Stimulated activated CD4-positive, alpha-beta T cell treated with anti-CD3 and anti-CD28 coated beads, Interleukin-12 subunit alpha, Interleukin-12 subunit beta, amount 100 ng/mL, for 4 hours (primary cell): ENCODE data around the gene NAA16.
A peak's percentile ranks its signal among the peaks of the same experiment; 100 is the strongest.
"Not testable (repeated sequence)": the region's sequence is repeated elsewhere in the genome, so short reads cannot be mapped to it uniquely, and the experiment has no call there.

Source experiments
- DNase-seq: peaks from one replicate; pipeline ENCODE4 v3.0.0-alpha.2; 2020

Gene NAA16

DNA sequence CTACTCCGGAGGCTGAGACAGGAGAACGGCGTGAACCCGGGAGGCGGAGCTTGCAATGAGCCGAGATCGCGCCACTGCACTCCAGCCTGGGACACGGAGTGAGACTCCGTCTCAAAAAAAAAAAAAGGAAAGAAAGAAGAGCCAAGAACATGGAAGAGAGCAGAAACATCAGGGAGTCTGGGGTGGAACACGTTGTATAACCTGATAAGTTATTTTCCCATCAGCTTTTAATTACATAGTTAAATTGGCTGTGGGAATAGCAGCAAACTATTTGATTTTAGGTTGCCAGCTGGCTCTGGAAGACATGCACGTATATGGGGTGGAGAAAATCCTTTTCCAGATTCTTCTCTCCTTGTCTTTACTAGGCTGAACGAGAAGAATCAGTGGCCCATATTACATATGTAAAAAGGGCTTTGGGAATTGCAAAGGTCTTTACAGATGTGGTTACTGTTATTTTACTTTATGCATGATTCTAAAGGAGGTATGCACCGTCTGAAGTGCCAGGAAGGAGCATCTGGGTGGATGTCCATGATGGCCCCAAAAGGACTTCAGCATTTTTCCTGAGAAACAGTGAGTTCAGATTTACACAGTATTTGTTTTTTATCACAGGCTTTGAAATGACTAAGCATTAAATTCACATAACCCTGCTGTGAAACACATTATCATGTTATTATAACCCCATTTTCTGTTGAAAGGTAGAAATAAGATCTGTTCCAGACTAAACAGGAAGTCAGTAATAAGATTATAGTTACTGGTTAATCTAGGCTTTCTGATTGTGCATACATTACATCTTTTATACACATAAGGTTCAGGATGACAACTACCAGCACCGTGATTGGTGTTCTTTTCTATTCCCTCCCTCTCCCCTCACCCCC lies 4.6 kb upstream of the NAA16 start:
- DNase-seq = no peak

DNA sequence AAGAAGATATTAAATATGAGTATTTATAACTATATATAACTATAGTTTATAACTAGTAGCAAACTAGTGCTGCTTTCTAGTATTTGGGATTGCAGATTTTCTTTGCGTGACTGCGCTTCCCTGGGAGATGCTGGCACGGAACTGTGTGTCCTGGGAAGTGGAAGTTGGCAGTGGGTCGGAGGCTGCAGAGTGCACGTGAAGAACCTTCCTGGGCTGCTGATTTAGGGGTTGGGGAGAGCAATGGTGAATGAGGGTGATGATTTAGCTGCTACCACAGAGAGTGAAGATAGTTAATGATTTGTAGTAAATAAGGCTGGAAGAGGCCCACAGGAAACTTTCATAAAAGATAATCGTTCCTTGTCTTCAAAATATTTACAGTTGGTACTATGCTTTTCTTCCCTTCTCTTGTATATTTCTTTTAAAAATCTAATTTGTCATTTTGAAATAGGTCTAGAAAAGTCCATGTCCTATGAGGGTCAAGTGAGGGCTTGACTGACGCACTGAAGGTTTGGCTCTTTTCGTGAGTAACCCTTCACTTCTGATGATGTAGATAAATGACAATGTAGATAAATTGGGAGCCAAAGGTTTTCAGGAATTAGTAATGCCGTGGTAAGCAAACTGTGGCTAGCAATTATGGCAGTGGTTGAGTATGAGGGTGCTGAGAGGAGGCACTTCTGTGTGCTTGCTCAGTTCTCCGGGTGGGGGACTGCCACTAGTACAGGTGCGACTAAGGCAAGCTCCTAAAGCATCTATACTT lies 3.0 kb upstream of the NAA16 start:
- no peak for DNase-seq

GRCh38 chr13:41311406-41312175 lies 524 bp downstream of the NAA16 start:
- DNase-seq = peak; percentile 52

DNA sequence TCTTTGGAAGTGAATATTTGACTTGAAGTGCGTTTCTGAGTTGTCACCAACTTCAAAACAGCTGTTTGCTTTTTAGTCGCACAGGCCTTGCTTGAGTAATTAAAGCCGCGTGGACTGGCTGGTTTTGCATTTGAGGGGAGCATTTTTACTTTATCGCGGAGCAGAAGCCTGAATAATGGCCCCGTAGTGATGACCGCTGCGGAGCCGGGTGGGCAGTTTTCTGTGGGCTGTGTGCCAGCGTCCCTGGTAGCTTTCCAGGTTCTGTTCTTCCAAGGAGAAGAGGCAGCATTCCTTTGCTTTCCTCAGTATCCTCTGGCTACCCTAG lies 1.1 kb downstream of the NAA16 start:
- DNase-seq = no peak

GRCh38 chr13:41313117-41313516 lies 2.0 kb downstream of the NAA16 start:
- no peak for DNase-seq

- DNase-seq = no peak
Observed at GRCh38 chr13:41313659-41314197, 2.7 kb downstream of the NAA16 start.

- no peak for DNase-seq
Observed at GRCh38 chr13:41315443-41316047, 4.5 kb downstream of the NAA16 start.

DNA sequence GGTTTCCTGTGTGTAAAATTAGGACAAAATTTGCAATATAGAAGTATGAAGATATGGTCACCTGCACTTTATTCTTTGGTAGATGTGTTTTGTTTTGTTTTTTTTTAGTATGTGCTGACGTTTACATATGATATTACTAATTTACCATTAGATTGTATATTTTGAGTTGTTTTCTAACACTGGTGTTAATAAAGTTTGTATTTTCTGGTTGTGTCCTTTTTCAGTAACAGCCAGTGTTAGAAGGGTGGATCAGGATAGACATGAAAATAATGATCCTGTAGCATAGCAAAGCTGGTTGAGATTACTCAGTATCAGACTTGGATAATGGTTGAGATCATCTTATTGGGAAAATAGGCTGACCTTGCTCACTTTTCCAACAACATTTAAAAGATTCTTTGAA lies 6.2 kb downstream of the NAA16 start:
- DNase-seq = no peak

DNA sequence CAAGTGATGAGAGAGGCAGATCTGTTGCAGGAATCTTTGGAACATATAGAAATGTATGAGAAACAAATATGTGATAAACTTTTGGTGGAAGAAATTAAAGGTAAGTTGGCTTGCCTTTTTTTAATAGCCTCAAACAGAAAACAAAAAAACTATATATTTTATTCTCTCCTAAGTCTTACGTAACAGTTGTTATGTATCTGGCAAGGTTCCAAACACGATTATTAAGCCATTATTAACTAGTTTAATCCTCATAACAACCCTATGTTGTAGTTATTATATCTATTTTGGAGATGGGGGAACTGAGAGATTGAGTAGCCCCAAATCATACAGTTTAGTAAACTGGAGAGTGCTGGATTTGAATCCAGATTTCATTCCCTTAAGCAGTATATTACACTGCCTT lies 14.7 kb downstream of the NAA16 start:
- DNase-seq = no peak

DNA sequence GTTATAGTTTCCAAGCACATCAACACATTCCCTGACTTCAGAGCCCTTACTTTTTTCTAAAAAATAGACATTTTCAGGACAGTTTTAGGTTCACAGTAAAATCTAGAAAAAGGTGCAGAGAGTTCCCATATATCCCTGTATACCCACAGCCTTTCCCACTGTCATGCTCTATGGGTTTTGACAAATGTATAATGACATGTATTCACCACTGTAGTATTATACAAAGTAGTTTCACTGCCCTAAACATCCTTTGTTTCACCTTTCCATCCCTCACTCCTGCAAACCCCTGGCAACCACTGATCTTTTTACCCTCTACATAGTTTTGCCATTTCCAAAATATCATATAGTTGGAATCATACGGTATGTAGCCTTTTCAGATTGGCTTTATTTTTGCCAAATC lies 15.6 kb downstream of the NAA16 start:
- DNase-seq = no peak

DNA sequence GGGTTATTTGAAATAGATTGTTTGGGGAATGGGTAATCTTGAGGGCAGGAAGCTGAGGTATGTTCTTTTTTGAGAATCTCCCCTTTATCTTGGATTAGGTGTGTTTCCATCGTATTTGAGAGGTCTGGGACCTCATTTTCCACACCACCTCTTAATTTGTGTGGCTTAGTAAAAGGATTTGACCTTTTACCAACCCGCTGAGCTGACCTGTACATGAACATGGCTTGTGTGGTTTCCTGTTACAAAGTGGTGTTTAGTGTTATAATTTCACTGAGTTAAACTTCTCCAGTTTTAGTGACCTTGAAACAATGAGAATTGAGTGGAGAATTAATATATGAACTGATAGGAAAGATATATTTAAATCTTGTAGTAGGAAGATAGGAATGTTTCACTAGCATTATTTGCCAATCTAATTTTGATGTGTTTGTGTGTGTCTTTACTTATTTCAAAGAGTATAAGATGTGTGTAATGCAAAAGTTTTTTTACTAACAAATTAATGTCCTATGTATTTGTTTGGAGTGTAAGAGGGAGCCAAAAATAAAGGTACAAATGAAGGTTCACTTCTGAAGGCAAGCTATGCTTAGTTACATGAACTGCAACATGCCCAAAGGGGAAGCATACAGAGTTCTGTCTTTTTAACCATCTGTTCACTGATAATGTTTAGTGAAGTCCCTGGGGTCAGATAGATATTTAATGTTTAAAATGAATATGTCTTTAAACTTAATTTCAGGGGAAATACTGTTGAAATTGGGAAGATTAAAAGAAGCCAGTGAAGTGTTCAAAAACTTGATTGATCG lies 17.1 kb downstream of the NAA16 start:
- no peak for DNase-seq

DNA sequence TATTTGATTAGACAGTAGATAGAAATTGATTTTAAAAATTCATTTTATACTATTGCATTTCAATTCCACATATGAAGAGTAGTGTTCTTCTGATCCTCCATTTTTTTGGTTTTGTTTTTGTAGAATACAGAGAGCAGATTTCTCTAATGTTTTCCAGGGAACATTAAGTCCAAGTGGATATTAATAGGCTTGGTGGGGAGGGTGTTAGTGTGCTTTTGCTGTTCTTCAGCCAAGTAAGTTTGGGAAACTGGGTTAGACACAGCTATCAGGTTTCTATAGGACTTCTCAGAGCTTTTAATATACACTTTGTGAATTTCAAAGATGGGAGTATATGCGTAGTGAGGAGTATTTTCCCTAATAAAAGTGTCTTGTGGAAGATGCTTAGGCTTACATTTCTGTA lies 21.8 kb downstream of the NAA16 start:
- DNase-seq = no peak

- DNase-seq = no peak
Observed at GRCh38 chr13:41334810-41335209, 23.7 kb downstream of the NAA16 start.

GRCh38 chr13:41344358-41344757 lies 33.3 kb downstream of the NAA16 start:
- no peak for DNase-seq

DNA sequence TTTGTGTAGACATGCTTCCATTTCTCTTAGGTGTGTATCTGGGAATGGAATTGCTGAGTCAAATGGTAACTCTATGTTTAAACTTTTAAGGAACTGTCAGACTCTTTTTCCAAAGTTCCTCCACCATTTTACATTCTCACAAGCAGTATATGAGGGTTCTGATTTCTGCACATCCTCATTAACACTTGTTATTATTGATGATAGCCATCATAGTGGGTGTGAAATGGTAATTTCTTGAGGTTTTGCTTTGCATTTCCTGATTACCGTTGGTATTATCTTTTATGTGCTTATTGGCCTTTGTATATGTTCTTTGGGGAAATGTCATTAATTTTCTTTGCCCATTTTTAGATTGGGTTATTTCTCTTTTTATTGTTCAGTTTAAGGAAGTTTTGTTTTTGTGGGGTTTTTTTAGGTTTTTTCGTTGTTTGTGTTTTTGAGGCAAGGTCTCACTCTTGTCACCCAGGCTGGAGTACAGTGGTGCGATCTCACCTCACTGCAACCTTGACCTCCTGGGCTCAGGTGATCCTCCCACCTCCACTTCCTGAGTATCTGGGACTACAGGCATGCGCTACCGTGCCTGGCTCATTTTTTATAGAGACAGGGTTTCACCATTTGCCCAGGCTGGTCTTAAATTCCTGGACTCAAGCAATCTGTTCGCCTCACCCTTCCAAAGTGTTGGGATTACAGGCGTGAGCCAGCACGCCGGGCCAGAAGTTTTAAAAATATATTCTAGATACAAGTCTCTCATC lies 34.3 kb downstream of the NAA16 start:
- no peak for DNase-seq

DNA sequence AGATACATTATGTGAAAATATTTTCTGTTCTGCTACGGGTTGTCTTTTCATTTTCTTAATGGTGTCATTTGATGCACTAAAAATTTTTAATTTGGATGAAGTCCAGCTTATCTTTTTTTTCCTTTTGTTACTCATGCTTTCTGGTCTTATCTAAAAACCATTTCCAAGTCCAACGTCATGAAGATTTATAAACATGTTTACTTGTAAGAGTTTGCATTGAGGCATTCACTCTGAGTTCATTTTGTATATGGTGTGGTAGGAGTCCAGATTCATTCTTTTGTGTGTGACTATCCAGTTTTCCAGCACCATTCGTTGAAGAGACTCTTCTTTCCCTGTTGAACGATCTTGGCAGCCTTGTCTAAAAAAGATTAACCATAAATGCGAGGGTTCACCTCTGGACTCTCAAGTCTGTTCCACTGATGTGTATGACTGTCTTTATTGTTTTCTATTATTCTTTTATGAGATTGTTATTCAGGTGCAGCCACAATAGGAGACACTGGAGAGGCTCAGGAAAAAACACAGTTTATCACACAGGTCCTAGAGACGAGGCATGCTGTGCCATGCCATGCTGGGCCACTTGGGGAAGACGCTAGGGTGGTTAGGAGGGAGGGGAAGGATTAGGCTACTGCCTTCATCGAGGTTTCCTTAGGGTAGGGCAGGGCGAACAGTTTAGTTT lies 35.0 kb downstream of the NAA16 start:
- DNase-seq = no peak

DNA sequence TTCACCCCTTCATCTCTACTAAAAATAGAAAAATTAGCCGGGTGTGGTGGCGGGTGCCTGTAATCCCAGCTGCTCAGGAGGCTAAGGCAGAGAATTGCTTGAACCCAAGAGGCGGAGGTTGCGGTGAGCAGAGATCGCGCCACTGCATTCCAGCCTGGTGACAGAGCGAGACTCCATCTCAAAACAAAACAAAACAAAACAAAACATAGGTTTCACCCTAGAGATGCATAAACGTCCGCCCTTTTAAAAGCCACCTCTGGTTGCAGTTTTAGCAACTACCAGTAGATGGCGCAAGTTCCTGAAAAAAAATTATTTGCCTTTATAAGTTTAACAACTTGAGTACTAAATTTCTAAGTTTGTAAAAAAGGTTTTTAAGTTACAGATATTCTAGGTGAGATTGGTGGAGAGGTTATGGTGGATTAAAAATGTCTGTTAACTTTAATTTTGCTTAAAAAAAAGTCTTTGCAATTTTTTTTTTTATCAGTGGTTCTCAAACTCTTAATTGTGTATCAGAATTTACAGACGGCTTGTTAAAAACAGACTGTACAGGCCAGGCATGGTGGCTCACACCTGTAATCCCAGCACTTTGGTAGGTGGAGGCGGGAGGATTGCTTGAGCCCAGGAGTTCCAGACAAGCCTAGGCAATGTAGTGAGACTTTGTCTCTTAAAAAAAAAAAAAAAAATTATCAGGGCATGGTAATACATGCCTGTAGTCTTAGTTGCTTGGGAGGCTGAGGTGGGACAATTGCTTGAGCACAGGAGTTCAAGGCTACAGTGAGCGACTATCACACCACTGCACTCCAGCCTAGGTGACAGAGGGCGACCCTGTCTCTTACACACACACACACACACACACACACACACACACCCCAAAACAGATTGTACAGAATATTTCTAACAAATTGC lies 42.1 kb downstream of the NAA16 start:
- DNase-seq = no peak

DNA sequence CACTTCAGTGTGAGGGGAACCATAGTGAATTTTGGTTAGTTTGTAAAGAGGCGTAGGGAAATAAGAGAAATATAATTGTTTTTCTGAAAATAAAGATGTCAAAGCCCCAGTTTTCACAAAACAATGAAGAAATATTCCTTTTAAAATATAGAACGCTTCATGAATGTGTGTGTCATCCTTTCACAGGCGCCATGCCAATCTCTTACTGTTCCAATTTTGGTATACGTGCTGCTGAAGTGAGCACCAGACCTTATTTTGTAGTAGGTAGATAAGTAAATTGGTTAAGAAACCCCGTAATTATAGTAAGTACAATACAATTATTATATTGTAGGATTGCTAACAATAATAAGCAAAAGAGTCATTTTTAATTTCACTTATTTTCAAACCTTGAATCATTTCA lies 43.3 kb downstream of the NAA16 start:
- DNase-seq = no peak

- DNase-seq = not testable (repeated sequence)
Observed at GRCh38 chr13:41356385-41356648, 45.2 kb downstream of the NAA16 start.

GRCh38 chr13:41356786-41357185 lies 45.7 kb downstream of the NAA16 start:
- peak; percentile 12 for DNase-seq
